Measurements from ENCODE around the gene RPGRIP1L. TPM values are rescaled to one million over a fixed set of nuclear protein-coding genes. Genes with fewer than 3 reads are reported as not detected.

Gene RPGRIP1L
- polyA plus RNA-seq, 6 donors from 2014 or later, result 2.0 to 3.4 (median 2.7) TPM

DNA sequence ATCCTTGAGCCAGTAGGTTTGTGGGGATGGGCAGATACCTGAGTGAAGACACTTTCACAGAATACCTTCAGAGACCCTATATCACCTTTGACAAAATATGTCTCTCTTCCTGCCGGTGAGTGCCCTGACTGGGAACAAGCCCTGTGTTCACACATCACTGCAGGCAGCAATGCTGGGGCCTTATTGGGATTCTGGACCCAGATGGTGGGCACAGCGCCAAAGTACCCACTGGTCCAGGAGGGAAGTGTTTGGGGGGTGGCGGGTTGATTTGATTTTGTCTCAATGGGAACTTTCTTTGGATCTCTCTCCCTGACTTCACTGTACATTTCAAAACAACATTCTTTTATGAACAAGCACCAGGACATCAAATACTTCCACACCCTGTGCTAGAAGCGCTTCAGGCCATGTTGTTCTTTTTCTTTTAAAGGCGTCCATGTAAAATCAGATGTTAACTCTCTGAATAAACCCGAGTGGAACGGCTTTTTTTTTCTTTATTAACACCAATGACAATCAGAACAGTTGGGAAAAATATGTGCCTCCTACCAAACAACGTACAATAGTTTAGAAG lies 138.3 kb downstream of the RPGRIP1L start:
- Mint-ChIP-seq H3K36me3 (no peaks in the 10 kb centered on the region), H3K27me3 (peaks cover 13 to 23% (median 14%) of the 10 kb centered on the region in 3 donors), H3K9me3 (peaks cover 0 to 12% (median 3%) of the 10 kb centered on the region in 7 donors), H3K4me3 (no peak overlapping the region), H3K27ac (no peak overlapping the region), H3K4me1 (no peaks in the 10 kb centered on the region)
- ATAC-seq (ENCODE audit: low read depth in 2 of 2) (no peak), DNase-seq (no peak)

DNA sequence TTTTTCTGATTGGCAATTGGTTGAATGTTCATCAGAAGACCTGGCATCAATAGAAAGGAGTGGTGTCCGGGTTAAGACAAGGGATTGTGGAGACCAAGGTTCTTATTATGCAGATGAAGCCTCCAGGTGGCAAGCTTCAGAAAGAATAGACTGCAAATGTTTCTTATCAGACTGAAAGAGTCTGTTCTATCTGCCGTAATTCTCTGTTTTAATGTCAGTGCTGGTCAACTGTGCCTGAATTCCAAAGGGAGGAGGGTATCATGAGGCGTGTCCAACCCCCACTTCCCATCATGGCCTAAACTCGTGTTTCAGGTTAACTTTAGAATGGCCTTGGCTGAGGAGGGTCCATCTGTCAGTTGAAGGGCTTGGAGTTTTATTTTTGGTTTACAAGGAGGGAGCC lies 140.2 kb downstream of the RPGRIP1L start:
- H3K4me1 Mint-ChIP-seq, result no peaks in the 10 kb centered on the region
- DNase-seq (no peak), ATAC-seq (ENCODE audit: low read depth in 2 of 2) (no peak)
- H3K9me3 Mint-ChIP-seq, result peaks cover 0 to 5% (median 0%) of the 10 kb centered on the region in 7 donors
- no peaks in the 10 kb centered on the region for H3K36me3 Mint-ChIP-seq
- H3K4me3 Mint-ChIP-seq, result no peak overlapping the region
- peaks cover 4 to 12% (median 10%) of the 10 kb centered on the region in 3 donors for H3K27me3 Mint-ChIP-seq
- H3K27ac Mint-ChIP-seq, result no peak overlapping the region

- Mint-ChIP-seq H3K4me3 (no peak overlapping the region), H3K27me3 (peaks cover 4 to 13% (median 5%) of the 10 kb centered on the region in 3 donors), H3K4me1 (no peaks in the 10 kb centered on the region), H3K36me3 (no peaks in the 10 kb centered on the region), H3K27ac (no peak overlapping the region), H3K9me3 (no peaks in the 10 kb centered on the region)
- ATAC-seq (ENCODE audit: low read depth in 2 of 2) (no peak), DNase-seq (no peak)
Observed at GRCh38 chr16:53561101-53561888, 142.4 kb downstream of the RPGRIP1L start.

DNA sequence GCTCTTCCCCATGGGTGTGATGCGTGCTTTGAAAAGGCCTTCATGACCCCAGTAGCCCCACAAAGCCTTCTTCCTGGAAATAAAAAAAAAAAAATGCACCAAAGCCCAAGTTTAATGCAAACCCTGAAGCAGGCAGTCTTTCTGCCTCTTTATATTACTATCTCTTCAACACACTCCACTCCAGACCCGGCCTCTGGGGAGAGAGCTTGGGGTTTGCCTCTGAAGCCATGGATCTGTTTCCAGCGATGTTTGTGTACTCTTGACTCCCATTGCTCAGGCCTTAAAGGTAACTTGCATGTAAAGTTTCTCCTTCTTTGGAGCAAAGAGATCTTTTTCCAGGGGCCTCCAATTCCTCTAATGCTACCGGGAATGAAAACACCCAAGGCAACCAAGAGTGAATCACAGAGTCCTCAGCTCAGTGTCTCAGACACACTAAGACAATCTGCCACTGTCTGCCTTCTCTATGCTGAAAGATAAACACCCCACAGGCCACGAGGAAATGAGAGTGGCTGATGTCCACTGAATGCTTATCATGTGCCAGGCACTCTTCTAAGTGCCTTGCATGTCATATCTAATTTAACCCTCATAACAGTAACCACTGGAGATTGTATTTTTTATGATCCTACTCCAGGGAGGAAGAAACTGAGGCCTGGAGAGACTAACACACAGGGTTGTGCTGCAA lies 144.2 kb downstream of the RPGRIP1L start:
- DNase-seq (no peak), ATAC-seq (ENCODE audit: low read depth in 2 of 2) (no peak)
- H3K9me3 Mint-ChIP-seq, result no peaks in the 10 kb centered on the region
- no peak overlapping the region for H3K4me3 Mint-ChIP-seq
- H3K36me3 Mint-ChIP-seq, result no peaks in the 10 kb centered on the region
- peaks cover 4 to 13% (median 5%) of the 10 kb centered on the region in 3 donors for H3K27me3 Mint-ChIP-seq
- H3K4me1 Mint-ChIP-seq, result no peaks in the 10 kb centered on the region
- peak overlapping the region in 1 of 6 donors; percentile 5 for H3K27ac Mint-ChIP-seq

- DNase-seq, result no peak
- Mint-ChIP-seq H3K27me3 (peaks cover 2 to 17% (median 5%) of the 10 kb centered on the region in 3 donors), H3K9me3 (no peaks in the 10 kb centered on the region), H3K4me1 (no peaks in the 10 kb centered on the region), H3K4me3 (no peak overlapping the region), H3K27ac (peak overlapping the region in 1 of 6 donors; percentile 86), H3K36me3 (no peaks in the 10 kb centered on the region)
- no peak for ATAC-seq (ENCODE audit: low read depth in 2 of 2)
Observed at GRCh38 chr16:53558710-53559109, 144.9 kb downstream of the RPGRIP1L start.

GRCh38 chr16:53556521-53556920 lies 147.1 kb downstream of the RPGRIP1L start:
- Mint-ChIP-seq H3K27ac (peak overlapping the region in 1 of 6 donors; percentile 11), H3K27me3 (peaks cover 5 to 32% (median 8%) of the 10 kb centered on the region in 3 donors), H3K9me3 (no peaks in the 10 kb centered on the region), H3K36me3 (no peaks in the 10 kb centered on the region), H3K4me3 (no peak overlapping the region), H3K4me1 (no peaks in the 10 kb centered on the region)
- no peak for DNase-seq
- no peak for ATAC-seq (ENCODE audit: low read depth in 2 of 2)

GRCh38 chr16:53549970-53550690 lies 153.5 kb downstream of the RPGRIP1L start:
- ATAC-seq (ENCODE audit: low read depth in 2 of 2), result peak; percentile 84 to 93

More at GRCh38 chr16:53549970-53550690, 153.5 kb downstream of the RPGRIP1L start:
- Mint-ChIP-seq H3K36me3 (no peaks in the 10 kb centered on the region), H3K4me3 (no peak overlapping the region), H3K27ac (peak overlapping the region in 4 of 6 donors; percentile 32 to 92 (median 76)), H3K27me3 (peaks cover 8 to 38% (median 22%) of the 10 kb centered on the region in 3 donors), H3K9me3 (no peaks in the 10 kb centered on the region), H3K4me1 (peaks cover 11 to 26% (median 15%) of the 10 kb centered on the region in 3 donors)
- peak; percentile 52 for DNase-seq

Other genes with a start within 250 kb of the RPGRIP1L start
- 10 to 100 TPM; 11.6 to 17.9 (median 13.8) TPM for gene AKTIP, start 200.7 kb downstream of the RPGRIP1L start, polyA plus RNA-seq (ENCODE audit: low read depth in 6 of 6)
- gene FTO, start 297 bp upstream of the RPGRIP1L start, polyA plus RNA-seq (ENCODE audit: low read depth in 6 of 6), result 10 to 100 TPM; 64.7 to 89.0 (median 79.6) TPM

Measured in naive B cell (primary cell).